ENCODE measurements around the gene RASA4. TPM values are rescaled to one million over a fixed set of nuclear protein-coding genes. Genes with fewer than 3 reads are reported as not detected.
"Not testable (repeated sequence)": the region's sequence is repeated elsewhere in the genome, so short reads cannot be mapped to it uniquely, and the experiment has no call there.

The RASA4 gene
- polyA plus RNA-seq, 4 donors = 27.8 to 48.7 (median 32.8) TPM

- DNase-seq (ENCODE audit: low read depth in 4 of 4, low spot score in 3 of 4) = not testable (repeated sequence)
These were observed 71.3 kb downstream of the RASA4 start for GRCh38 chr7:102545288-102545687.

GRCh38 chr7:102544372-102544771 lies 72.2 kb downstream of the RASA4 start:
- not testable (repeated sequence) for DNase-seq (ENCODE audit: low read depth in 4 of 4, low spot score in 3 of 4)

DNA sequence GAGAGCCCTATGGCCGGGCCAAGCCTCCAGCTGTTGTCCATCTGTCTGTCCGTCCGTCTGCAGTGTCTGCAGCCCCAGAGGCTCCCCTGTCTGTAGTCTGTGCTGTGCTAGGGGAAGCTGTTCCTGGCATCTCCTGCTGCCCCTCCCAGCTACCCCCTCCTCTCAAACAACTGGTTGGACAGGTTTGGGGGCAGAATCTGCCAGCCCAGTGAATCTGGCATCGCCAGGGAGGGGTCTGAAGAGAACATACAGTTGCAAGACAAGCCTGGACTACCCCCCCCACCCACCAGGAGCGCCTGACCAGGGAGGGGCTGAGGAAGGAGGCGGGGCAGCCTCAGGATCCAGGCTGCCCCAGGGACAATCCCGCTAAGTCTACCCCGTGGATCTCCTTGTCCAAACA lies 73.0 kb downstream of the RASA4 start, which contains the start of gene UPK3BL2:
Gene UPK3BL2 (minus strand): TSS at position 101 of the 400 bp plus-strand sequence. CDS start 60 bp downstream, at position 41.
- DNase-seq (ENCODE audit: low read depth in 4 of 4, low spot score in 3 of 4) = not testable (repeated sequence)

DNA sequence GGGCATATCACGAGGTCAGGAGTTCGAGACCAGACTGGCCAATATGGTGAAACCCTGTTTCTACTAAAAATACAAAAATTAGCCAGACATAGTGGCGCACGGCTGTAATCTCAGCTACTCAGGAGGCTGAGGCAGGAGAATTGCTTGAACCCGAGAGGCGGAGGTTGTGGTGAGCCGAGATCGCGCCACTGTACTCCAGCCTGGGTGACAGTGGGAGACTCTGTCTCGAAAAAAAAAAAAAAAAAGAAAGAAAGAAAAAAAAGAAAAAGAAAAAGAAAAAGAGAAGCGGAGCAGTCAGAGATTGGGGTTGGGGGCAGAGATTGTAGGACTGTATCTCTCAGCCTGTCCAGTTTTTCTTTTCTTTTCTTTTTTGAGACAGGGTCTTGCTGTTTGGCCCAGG lies 73.8 kb downstream of the RASA4 start:
- DNase-seq (ENCODE audit: low read depth in 4 of 4, low spot score in 3 of 4) = not testable (repeated sequence)

- not testable (repeated sequence) for DNase-seq (ENCODE audit: low read depth in 4 of 4, low spot score in 3 of 4)
These were observed 74.5 kb downstream of the RASA4 start for GRCh38 chr7:102542083-102542482.

DNA sequence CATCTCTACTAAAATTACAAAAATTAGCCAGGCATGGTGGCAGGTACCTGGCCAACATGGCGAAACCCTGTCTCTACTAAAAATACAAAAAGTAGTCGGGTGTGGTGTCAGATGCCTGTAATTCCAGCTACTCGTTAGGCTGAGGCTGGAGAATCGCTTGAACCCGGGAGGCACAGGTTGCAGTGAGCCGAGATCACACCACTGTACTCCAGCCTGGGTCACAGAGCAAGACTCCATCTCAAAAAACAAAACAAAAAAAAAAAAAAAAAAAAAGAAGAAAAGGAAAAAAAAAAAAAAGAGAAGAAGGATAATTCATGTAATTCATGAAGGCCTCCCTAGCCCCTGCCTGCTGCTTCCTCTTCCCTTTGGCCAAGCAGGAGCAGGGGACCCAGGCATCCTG lies 76.0 kb downstream of the RASA4 start:
- not testable (repeated sequence) for DNase-seq (ENCODE audit: low read depth in 4 of 4, low spot score in 3 of 4)

- DNase-seq (ENCODE audit: low read depth in 4 of 4, low spot score in 3 of 4) = not testable (repeated sequence)
These were observed 81.4 kb downstream of the RASA4 start for GRCh38 chr7:102535062-102535615.

DNA sequence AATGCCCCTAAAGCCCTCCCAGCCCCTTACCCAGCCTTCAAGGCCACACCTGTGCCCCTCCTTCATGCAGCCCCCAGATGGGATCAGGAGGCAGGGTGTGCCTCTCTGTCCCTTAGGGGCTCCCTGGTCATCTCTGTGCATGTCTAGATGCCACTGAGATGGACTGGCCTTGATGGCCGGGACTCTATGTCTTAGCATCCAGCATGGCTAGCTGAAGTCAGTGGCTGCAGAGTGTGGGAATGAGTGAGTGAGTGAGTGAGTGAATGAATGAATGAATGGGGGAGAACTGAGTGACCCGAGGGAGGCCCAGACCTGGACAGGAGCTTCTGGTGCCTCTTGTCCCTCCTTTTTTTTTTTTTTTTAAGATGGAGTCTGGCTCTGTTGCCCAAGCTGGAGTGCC lies 84.4 kb downstream of the RASA4 start:
- DNase-seq (ENCODE audit: low read depth in 4 of 4, low spot score in 3 of 4) = not testable (repeated sequence)

- not testable (repeated sequence) for DNase-seq (ENCODE audit: low read depth in 4 of 4, low spot score in 3 of 4)
These were observed 85.0 kb downstream of the RASA4 start for GRCh38 chr7:102531583-102531982.

GRCh38 chr7:102527822-102528793 lies 88.4 kb downstream of the RASA4 start:
- not testable (repeated sequence) for DNase-seq (ENCODE audit: low read depth in 4 of 4, low spot score in 3 of 4)

GRCh38 chr7:102527182-102527581 lies 89.4 kb downstream of the RASA4 start:
- not testable (repeated sequence) for DNase-seq (ENCODE audit: low read depth in 4 of 4, low spot score in 3 of 4)

GRCh38 chr7:102524803-102525202 lies 91.8 kb downstream of the RASA4 start:
- not testable (repeated sequence) for DNase-seq (ENCODE audit: low read depth in 4 of 4, low spot score in 3 of 4)

Other genes starting within 250 kb of the RASA4 start
- gene PRKRIP1, start 220.4 kb downstream of the RASA4 start, polyA plus RNA-seq (ENCODE audit: insufficient read length in 4 of 4) = 10 to 100 TPM; 28.0 to 46.0 (median 33.4) TPM
- gene ORAI2, start 183.2 kb downstream of the RASA4 start, polyA plus RNA-seq (ENCODE audit: insufficient read length in 4 of 4) = 10 to 100 TPM; 15.4 to 22.8 (median 17.8) TPM
- 10 to 100 TPM in 2 of 4 donors, 1 to 10 TPM in 2; 9.0 to 19.4 (median 10.0) TPM for gene ALKBH4, start 151.9 kb downstream of the RASA4 start, polyA plus RNA-seq (ENCODE audit: insufficient read length in 4 of 4)
- 10 to 100 TPM; 15.3 to 24.2 (median 16.4) TPM for gene LRWD1, start 151.8 kb downstream of the RASA4 start, polyA plus RNA-seq (ENCODE audit: insufficient read length in 4 of 4)
- gene POLR2J, start 137.8 kb downstream of the RASA4 start, polyA plus RNA-seq (ENCODE audit: insufficient read length in 4 of 4) = 10 to 100 TPM; 22.3 to 38.4 (median 28.0) TPM
- 10 to 100 TPM in 2 of 4 donors, 1 to 10 TPM in 2; 7.3 to 18.3 (median 8.9) TPM for gene RASA4B, start 99.0 kb downstream of the RASA4 start, polyA plus RNA-seq (ENCODE audit: insufficient read length in 4 of 4)
- gene UPK3BL2, start 73.1 kb downstream of the RASA4 start, polyA plus RNA-seq (ENCODE audit: insufficient read length in 4 of 4) = 10 to 100 TPM in 2 of 4 donors, 1 to 10 TPM in 2; 3.0 to 23.0 (median 7.8) TPM
- gene SPDYE2, start 65.5 kb downstream of the RASA4 start, polyA plus RNA-seq (ENCODE audit: insufficient read length in 4 of 4) = 10 to 100 TPM in 1 of 4 donors, 1 to 10 TPM in 3; 2.4 to 10.7 (median 4.6) TPM
- 100 to 1,000 TPM in 1 of 4 donors, 10 to 100 TPM in 3; 54.2 to 106 (median 76.6) TPM for gene POLR2J3, start 44.2 kb downstream of the RASA4 start, polyA plus RNA-seq (ENCODE audit: insufficient read length in 4 of 4)
- 10 to 100 TPM in 2 of 4 donors, 1 to 10 TPM in 2; 4.8 to 20.2 (median 12.0) TPM for gene UPK3BL1, start 26.0 kb upstream of the RASA4 start, polyA plus RNA-seq (ENCODE audit: insufficient read length in 4 of 4)
- gene SPDYE2B, start 33.6 kb upstream of the RASA4 start, polyA plus RNA-seq (ENCODE audit: insufficient read length in 4 of 4) = 1 to 10 TPM in 1 of 4 donors, under 1 TPM in 3; 0.31 to 1.6 (median 0.56) TPM
- gene POLR2J2, start 54.9 kb upstream of the RASA4 start, polyA plus RNA-seq (ENCODE audit: insufficient read length in 4 of 4) = 1 to 10 TPM in 2 of 4 donors, under 1 TPM in 2; 0.73 to 2.6 (median 1.1) TPM
- gene FAM185A, start 132.2 kb upstream of the RASA4 start, polyA plus RNA-seq (ENCODE audit: insufficient read length in 4 of 4) = 10 to 100 TPM in 3 of 4 donors, 1 to 10 TPM in 1; 7.8 to 12.9 (median 11.1) TPM

Measured in left renal pelvis (tissue), 4 donors.